Measurements from ENCODE around the gene NRG2.

DNA sequence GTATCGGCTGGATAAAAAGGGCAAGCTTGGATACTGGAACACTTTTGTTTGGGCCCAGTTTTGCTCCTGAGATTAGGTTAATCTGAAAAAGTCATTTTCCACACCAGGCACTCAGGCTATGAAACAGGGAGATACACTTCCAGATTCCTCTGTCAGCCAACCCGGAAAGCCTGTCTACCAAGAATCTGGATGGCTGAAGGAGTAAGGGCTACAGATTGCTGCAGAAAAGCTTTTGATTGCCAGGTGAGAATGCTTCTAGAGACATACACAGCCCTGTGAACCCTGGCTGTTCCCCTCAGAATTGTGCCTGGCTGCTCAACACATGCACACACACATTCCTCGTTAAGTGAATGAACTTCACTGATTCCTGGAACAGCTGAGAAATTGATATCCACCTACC, 133.1 kb downstream of the NRG2 start:
- TF ChIP-seq POLR2A (IDR thresholded peaks at IDR 0.05; ENCODE audit: low read depth, low read length): no peak
- TF ChIP-seq, protein P1, sequence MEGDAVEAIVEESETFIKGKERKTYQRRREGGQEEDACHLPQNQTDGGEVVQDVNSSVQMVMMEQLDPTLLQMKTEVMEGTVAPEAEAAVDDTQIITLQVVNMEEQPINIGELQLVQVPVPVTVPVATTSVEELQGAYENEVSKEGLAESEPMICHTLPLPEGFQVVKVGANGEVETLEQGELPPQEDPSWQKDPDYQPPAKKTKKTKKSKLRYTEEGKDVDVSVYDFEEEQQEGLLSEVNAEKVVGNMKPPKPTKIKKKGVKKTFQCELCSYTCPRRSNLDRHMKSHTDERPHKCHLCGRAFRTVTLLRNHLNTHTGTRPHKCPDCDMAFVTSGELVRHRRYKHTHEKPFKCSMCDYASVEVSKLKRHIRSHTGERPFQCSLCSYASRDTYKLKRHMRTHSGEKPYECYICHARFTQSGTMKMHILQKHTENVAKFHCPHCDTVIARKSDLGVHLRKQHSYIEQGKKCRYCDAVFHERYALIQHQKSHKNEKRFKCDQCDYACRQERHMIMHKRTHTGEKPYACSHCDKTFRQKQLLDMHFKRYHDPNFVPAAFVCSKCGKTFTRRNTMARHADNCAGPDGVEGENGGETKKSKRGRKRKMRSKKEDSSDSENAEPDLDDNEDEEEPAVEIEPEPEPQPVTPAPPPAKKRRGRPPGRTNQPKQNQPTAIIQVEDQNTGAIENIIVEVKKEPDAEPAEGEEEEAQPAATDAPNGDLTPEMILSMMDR (IDR thresholded peaks at IDR 0.05; ENCODE audit: extremely low read depth in 1 of 2, insufficient read depth in 1 of 2, low read depth in 1 of 2, low read length in 2 of 2): no peak

Measured in endothelial cell of umbilical vein (primary cell).